Measurements from ENCODE around the gene AK2. TPM values are rescaled to one million over a fixed set of nuclear protein-coding genes. Genes with fewer than 3 reads are reported as not detected.
"Not testable (repeated sequence)": the region's sequence is repeated elsewhere in the genome, so short reads cannot be mapped to it uniquely, and the experiment has no call there.

The AK2 gene
- 120 TPM for total RNA-seq

DNA sequence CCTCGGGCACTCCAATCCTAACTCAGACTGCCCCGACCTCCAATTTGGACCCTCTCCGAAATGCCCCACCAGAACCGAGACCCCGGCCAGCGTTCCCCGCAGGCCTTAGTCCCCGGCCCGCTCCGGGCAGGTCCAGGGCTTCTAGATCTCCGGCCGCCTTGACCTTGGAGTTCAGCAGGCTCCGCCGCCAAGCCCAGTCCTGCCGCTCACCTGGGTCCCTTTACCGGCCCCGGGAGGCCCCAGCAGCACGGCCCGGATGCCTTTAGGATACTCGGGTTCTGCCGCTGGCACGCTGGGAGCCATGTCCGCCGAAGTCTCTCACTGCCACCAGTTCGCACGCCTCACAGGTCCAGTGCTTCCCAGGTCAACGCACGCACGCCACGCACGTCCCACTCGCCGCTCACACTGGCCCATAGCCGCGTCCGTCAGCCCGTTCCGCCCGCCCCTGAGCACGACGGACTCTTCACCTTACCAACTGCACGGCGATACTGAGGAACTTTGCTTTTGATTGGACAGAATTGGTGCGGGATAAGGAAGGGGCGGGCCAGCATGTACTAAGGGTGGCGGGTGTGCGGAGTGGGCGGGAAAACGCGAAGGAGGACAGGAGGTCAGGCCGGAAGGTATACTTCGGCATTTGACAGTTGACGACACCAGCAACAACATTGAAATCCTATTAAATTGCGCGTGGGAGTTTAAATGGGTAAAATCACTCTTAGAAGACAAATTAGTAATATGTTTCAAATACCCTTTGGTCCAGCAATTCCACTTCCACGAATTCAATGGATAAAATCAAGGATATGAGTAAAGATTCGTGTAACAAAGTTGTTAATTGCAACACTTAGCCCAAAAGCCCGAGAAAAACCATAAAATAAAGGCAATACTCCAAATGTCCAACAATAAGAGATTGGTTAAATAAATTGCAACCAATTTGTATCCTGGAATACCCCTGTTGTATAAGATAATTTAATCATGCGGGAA, at the start of gene AK2:
Gene AK2 (minus strand): TSS at position 358 of the 978 bp plus-strand sequence. CDS start 55 bp downstream, at position 303.
- peak; percentile 98 for DNase-seq (ENCODE audit: low spot score)

GRCh38 chr1:33086384-33086850, 49.7 kb upstream of the AK2 start:
- peak; percentile 89 for ATAC-seq
- peak; percentile 78 for DNase-seq (ENCODE audit: low spot score)

More for the DNA sequence above, at the start of gene AK2:
- ATAC-seq: peak; percentile 99

- ATAC-seq (peak; percentile 5), DNase-seq (ENCODE audit: low spot score) (no peak)
Measured at GRCh38 chr1:33085332-33085731, 48.6 kb upstream of the AK2 start.

- ATAC-seq (no peak), DNase-seq (ENCODE audit: low spot score) (no peak)
Measured at GRCh38 chr1:33082575-33083108, 46.0 kb upstream of the AK2 start.

- DNase-seq (ENCODE audit: low spot score) (no peak), ATAC-seq (no peak)
Measured at GRCh38 chr1:33081554-33082305, 45.0 kb upstream of the AK2 start.

GRCh38 chr1:33080885-33081553, 44.3 kb upstream of the AK2 start, which contains the start of gene AZIN2:
TSS of gene AZIN2 (plus strand) at chr1:33081153. CDS start at chr1:33082250, 1,097 bp downstream.
- DNase-seq (ENCODE audit: low spot score) (peak; percentile 93), ATAC-seq (peak; percentile 99)

DNA sequence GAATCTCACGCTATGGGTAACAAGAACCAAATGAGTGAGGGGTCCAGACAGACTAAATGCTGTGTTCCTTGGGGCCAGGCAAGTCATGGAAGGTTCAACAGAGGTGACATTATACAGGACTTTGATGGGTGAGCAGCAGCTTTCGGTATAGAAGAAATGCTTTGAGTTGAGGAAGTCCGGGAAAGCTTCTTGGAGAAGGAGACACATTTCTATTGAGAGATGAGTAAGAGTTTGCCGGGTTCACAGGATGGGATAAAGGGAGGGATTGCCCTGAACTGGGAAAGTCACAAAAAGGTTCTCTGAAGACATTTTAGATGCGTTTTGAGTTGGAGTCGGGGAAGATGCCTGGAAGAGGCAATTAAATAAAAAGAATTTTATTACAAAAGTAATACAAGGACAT, 43.7 kb upstream of the AK2 start:
- DNase-seq (ENCODE audit: low spot score) (no peak), ATAC-seq (no peak)

DNA sequence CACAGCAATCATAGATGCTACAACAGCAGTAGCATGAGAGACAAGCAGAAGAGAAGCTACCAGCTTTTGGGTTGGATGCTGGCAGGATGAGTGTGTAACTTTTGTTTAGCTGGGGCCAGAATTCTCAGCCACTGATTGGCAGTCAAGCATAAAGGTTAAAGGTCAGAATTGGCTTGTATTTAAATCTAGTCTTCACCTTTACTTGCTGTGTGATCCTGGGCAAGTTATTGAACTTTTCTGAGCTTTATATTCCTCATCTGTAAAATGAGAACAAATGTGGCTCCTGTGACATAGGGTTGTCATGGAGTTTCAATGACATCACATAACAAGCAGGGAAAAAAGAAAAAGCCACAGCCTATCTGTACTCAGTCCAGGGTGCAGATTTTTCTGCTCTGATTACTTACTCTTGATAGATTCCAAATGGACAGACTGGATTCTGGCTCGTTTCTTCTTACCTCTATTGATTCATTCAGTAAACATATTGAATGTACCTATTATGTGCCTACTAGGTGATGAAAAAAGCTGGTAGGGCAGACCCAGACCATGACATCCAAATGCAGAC, 41.4 kb upstream of the AK2 start:
- ATAC-seq: no peak
- no peak for DNase-seq (ENCODE audit: low spot score)

DNA sequence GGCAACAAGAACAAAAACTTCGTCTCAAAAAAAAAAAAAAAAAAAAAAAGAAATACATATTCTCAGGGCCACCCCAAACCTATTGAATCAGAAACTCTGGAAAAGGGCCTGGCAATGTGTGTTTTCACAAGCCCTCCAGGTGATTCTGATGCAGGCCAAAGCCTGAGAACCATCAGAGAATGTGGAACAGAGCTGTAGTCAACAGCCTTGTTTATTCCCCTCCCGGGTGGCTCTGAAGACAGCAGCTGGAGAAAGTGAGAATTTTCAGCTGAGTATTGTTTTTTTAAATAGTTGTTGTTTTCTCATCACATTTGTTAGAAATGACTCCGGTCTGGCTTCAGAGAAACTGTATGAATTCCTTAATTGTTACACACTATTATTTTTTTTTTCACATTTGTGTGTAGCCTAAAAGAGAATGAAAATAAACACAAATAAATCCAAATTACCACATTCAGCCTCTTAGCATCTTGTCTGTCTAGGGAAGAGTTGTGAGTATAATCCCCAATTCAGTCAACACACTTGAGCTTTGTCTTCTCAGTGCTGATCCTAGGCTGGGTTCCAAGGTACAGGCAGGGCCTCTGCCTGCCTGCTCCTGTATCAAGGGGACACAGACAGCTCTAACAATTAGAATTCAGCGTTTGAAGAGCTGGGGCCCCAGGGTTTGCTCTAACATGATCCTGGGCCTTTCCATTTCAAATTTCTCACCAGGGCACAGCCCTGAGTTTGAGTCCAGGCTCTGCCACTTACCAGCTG, 37.7 kb upstream of the AK2 start:
- no peak for DNase-seq (ENCODE audit: low spot score)
- ATAC-seq: no peak

DNA sequence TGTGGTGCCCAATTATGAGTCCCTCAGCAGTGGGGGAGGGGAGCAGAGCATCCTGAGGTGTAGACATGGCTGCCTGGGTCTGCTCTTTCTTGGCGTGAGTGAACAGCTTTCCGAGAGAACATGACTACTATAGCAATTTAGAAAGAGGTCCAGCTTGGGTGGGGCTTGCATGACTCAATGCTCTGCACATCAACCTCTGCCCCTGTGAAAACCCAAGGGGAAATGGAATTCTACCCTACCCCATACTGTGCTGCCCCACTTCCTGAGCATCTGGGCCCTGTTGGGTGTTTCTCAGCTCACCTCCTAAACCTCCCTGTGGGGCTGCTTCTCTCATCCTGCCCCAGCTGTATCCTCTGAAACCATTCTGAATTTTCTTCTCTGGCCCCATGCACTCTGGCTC, 36.0 kb upstream of the AK2 start:
- no peak for ATAC-seq

DNA sequence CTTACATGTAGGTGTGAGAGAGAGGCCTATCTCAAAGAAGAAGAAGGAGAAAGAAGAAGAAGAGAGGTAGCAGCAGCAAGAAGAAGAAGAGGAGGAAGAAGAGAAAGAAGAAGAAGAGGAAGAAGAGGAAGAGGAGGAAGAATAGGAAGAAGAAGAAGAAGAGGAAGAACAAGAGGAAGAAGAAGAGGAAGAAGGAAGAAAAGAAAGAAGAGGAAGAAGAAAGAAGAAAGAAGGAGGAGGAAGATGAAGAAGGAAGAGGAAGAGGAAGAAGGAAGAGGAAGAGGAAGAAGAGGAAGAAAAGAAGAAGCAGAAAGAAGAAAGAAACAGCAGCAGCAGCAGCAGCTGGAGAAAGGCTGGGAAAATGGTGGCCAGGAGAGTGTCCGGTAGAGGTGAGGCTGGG, 33.9 kb upstream of the AK2 start:
- no peak for ATAC-seq
- DNase-seq (ENCODE audit: low spot score): no peak

More for the DNA sequence above, 36.0 kb upstream of the AK2 start:
- DNase-seq (ENCODE audit: low spot score): no peak

GRCh38 chr1:33068108-33068507, 31.4 kb upstream of the AK2 start:
- not testable (repeated sequence) for DNase-seq (ENCODE audit: low spot score); ATAC-seq

GRCh38 chr1:33066477-33066876, 29.8 kb upstream of the AK2 start:
- not testable (repeated sequence) for DNase-seq (ENCODE audit: low spot score); ATAC-seq

DNA sequence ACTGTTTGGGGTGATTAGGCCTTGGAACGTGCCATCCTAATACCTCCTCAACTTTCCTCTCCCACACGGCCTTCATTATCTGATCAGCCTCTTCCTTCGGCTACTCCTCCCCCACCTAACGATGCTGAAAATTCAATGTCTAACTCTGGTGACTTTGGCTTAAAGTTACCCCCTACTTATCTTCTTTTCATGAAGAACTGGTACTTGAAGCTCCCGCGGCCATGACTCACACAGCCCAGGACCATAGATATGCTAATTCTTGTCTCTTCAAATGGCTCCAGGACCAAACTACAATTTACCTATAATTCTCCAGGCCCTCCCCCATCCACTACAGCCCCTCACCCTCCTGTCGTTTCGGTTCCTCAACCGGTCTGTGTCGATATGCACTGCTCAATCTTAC, 28.6 kb upstream of the AK2 start:
- no peak for ATAC-seq
- DNase-seq (ENCODE audit: low spot score): no peak

DNA sequence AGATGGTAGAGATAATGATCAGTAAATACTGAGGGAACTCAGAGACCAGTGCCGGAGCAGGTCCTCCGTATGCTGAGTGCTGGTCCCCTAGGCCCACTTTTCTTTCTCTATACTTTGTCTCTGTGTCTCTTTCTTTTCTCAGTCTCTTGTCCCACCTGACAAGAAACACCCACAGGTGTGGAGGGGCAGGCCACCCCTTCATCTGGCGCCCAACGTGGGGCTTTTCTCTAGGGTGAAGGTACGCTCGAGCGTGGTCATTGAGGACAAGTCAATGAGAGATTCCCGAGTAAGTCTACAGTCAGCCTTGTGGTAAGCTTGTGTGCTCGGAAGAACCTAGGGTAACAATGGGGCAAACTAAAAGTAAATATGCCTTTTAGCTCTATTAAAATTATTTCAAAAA, 27.6 kb upstream of the AK2 start:
- DNase-seq (ENCODE audit: low spot score); ATAC-seq: not testable (repeated sequence)

DNA sequence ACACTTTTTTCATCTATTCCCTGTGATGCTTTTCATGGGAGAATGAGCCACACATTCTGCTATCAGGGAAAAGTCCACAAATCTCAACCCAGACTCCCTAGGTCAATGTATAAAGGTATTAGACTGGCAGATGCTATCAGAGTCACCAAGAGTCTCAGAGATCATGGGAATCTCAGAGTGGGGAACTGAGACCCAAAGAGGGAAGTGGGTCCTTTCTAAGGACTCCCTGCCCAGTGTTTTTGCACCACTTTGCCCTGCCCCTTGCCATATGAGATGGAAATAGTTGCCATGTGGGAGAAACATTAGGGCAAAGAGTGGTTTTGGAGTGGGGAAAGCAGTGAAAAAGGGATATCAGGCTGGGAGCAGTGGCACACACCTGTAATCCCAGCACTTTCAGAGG, 25.2 kb upstream of the AK2 start:
- ATAC-seq (no peak), DNase-seq (ENCODE audit: low spot score) (no peak)

DNA sequence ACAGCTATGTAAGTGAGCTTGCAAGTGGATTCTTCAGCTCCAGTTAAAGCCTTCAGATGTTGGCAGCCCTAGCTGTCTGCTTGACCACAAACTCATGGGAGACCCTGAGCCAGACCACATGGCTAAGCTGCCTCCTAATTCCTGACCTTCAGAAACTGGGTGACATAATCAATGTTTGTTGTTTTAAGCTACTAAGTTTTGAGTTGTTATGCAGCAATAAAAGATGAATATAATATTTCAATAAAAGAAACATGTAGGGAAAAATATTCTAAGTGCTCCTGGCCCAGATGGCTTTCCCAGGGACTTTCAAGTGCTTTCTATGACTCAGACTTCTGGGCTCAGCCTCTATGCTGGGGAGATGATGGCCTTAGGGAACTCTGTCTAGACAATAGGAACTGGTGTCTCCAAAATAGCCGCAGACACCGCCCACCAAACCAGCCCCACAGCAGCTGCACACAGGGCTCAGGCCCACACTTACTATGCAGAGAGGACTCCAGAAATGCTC, 23.9 kb upstream of the AK2 start:
- no peak for DNase-seq (ENCODE audit: low spot score)
- ATAC-seq: no peak

GRCh38 chr1:33057095-33057494, 20.4 kb upstream of the AK2 start:
- DNase-seq (ENCODE audit: low spot score): no peak
- ATAC-seq: no peak

- DNase-seq (ENCODE audit: low spot score) (no peak), ATAC-seq (no peak)
Measured at GRCh38 chr1:33056426-33056825, 19.7 kb upstream of the AK2 start.
